Measurements from ENCODE around the gene MED8.
A peak's percentile ranks its signal among the peaks of the same experiment; 100 is the strongest.

DNA sequence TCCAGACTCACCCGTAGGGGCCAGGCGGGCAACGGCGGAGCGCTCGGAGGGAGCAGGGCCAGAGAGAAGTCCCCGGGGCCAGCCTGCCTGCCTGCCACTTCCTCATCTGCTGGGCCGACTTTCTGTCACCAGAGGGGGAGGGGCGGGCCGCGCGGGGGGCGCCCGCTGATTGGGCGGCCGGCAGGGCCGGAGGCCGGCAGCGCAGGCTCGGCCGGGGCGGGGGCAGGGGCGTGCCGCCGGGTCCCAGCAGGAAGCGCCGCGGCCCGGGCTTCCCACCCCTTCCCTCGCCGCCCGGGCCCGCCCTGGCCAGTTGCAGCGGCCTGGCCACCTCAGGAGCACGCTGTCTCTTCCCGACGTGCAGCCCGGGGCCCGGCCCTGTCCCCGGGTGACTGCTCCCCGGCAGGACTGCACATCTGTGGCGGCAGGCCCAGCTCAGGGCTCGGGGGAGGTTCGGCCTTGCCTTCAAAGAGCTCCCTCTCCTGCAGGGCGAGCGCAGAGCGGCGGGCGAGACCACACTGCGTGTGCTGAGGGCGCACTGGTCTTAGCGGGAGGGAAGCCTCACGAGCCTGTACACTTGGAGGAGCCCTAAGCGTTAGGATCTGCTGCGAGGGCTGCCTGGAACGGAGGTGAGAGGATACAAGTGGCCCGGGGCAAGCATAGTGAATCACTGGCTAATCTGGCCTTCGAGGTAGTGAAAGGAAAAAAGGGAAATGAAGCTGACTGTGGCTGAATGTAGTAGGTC lies 21.5 kb downstream of the MED8 start, which contains the start of gene ELOVL1:
- TF ChIP-seq POLR2A (IDR thresholded peaks at IDR 0.05) = peak; percentile 61 to 89
- TF ChIP-seq, protein P1, sequence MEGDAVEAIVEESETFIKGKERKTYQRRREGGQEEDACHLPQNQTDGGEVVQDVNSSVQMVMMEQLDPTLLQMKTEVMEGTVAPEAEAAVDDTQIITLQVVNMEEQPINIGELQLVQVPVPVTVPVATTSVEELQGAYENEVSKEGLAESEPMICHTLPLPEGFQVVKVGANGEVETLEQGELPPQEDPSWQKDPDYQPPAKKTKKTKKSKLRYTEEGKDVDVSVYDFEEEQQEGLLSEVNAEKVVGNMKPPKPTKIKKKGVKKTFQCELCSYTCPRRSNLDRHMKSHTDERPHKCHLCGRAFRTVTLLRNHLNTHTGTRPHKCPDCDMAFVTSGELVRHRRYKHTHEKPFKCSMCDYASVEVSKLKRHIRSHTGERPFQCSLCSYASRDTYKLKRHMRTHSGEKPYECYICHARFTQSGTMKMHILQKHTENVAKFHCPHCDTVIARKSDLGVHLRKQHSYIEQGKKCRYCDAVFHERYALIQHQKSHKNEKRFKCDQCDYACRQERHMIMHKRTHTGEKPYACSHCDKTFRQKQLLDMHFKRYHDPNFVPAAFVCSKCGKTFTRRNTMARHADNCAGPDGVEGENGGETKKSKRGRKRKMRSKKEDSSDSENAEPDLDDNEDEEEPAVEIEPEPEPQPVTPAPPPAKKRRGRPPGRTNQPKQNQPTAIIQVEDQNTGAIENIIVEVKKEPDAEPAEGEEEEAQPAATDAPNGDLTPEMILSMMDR (IDR thresholded peaks at IDR 0.05) = peak in 3 of 6 experiments; percentile 2 to 9 (median 7)
